Body of pancreas (tissue), 4 donors: Measurements from ENCODE around the gene TNFRSF12A.

ENCODE experiments used
- POLR2A ChIP-seq, 3 donors: fragments of 450-650 bp; IDR thresholded peaks; one replicate each; pipeline ENCODE4 v1.6.1; 2016; ENCODE audit warnings: antibody characterized with exemption in 3 of 3, mild to moderate bottlenecking in 2 of 3
- TF ChIP-seq, protein P1 (sequence below), 7 experiments: fragments of 450-650 bp in 4 of 7; fragments of 200-600 bp in 3 of 7; sonication (generic) in 3 of 7; IDR thresholded peaks; one replicate each; pipeline ENCODE4 v1.5.1; 2016 to 2019; ENCODE audit warnings: antibody characterized with exemption in 7 of 7

DNA sequence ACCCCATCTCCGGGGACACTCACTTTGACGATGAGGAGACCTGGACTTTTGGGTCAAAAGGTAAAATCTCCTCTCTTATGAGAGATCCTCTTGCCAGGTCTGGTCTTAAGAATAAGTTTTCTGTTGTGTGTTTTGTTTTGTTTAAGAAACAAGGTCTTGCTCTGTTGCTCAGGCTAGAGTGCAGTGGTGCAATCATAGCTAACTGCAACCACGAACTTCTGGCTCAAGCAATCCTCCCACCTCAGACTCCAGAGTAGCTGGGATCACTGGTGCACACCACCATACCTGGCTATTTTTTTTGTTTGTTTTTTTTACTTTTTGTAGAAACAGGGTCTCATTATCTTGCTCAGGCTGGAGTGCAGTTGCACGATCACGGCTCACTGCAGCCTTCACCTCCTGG, 30.3 kb downstream of the TNFRSF12A start:
- TF ChIP-seq, protein P1, sequence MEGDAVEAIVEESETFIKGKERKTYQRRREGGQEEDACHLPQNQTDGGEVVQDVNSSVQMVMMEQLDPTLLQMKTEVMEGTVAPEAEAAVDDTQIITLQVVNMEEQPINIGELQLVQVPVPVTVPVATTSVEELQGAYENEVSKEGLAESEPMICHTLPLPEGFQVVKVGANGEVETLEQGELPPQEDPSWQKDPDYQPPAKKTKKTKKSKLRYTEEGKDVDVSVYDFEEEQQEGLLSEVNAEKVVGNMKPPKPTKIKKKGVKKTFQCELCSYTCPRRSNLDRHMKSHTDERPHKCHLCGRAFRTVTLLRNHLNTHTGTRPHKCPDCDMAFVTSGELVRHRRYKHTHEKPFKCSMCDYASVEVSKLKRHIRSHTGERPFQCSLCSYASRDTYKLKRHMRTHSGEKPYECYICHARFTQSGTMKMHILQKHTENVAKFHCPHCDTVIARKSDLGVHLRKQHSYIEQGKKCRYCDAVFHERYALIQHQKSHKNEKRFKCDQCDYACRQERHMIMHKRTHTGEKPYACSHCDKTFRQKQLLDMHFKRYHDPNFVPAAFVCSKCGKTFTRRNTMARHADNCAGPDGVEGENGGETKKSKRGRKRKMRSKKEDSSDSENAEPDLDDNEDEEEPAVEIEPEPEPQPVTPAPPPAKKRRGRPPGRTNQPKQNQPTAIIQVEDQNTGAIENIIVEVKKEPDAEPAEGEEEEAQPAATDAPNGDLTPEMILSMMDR (IDR thresholded peaks at IDR 0.05): no peak
- TF ChIP-seq POLR2A (IDR thresholded peaks at IDR 0.05): no peak
